IPS-18a (cell line): Measurements from ENCODE around the gene GDPD4.

ENCODE experiments used
- H3K27ac ChIP-seq: one replicate; pipeline ENCODE4 v1.5.1; 2013; ENCODE audit warnings: low read length
- H3K27me3 ChIP-seq: one replicate; pipeline ENCODE4 v1.6.1; 2013; ENCODE audit warnings: mild to moderate bottlenecking, low read length; ENCODE audit not compliant: control insufficient read depth, insufficient read depth
- H3K36me3 ChIP-seq: one replicate; pipeline ENCODE4 v1.6.1; 2013; ENCODE audit warnings: low read depth, low read length; ENCODE audit not compliant: control insufficient read depth
- H3K4me1 ChIP-seq: one replicate; pipeline ENCODE4 v1.6.1; 2013; ENCODE audit warnings: low read depth, low read length; ENCODE audit not compliant: control insufficient read depth
- H3K4me3 ChIP-seq: one replicate; pipeline ENCODE4 v1.5.1; 2013; ENCODE audit warnings: low read length
- H3K9ac ChIP-seq: one replicate; pipeline ENCODE4 v1.6.1; 2013; ENCODE audit warnings: mild to moderate bottlenecking, low read length, moderate library complexity
- H3K9me3 ChIP-seq: one replicate; pipeline ENCODE4 v1.6.1; 2013; ENCODE audit warnings: low read depth, low read length; ENCODE audit not compliant: control insufficient read depth

Gene GDPD4

DNA sequence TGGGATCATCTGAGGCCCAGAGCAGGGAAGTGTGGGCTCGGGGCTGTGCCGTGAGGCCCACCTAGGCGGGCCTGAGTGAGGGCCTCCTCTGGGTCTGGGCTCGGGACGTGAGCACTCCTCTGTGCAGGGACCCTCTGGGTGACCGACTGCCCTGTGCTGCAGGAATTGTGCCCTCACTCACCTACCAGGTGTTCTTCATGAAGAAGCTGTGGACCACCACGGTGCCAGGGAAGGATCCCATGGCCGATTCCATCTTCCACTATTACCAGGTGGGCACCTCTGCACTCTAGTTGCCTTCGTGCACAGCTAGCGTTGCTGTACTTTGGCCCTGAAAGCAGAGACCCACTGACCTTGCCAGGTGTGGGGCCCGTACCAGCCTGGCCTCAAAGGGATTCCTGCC, 93.0 kb downstream of the GDPD4 start:
- Histone ChIP-seq H3K9me3 (no peaks in the 10 kb centered on the region), H3K9ac (no peak overlapping the region), H3K4me1 (no peaks in the 10 kb centered on the region), H3K27me3 (no peaks in the 10 kb centered on the region), H3K4me3 (no peak overlapping the region), H3K27ac (no peak overlapping the region), H3K36me3 (no peaks in the 10 kb centered on the region)

DNA sequence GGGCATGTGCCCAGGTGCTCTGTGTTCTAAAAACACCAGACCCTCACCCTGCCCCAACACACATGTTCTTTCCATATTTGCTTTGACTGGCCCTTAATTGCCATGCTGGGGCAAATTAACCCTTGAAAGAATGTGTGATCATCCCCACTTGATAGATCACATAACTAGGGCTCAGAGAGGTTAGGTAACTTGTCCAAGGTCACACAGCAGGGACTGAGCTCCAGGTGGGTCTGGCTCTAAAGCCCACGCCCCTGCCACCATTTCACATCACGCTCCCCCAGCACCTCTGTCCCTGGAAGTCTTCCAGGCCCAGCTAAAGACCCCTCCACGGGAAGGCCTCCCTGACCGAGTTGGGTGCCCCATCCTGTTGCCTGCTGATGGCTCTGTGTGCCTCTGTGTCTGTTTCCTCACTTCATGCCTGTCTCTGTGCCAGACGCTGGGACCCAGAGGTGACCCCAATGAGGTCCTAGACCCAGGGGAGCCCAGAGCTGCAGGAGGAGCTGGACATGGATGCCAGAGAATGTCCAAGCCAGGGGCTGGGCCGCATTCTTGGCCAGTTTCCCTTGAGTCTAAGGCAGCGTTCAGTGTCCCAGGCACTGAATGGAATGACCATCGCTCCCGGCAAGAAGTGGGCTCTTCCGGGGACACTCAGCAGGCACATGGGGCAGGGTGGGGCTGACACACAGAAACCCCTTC, 93.7 kb downstream of the GDPD4 start:
- Histone ChIP-seq H3K36me3 (no peaks in the 10 kb centered on the region), H3K9ac (no peak overlapping the region), H3K27me3 (no peaks in the 10 kb centered on the region), H3K9me3 (no peaks in the 10 kb centered on the region), H3K4me3 (no peak overlapping the region), H3K27ac (no peak overlapping the region), H3K4me1 (no peaks in the 10 kb centered on the region)

DNA sequence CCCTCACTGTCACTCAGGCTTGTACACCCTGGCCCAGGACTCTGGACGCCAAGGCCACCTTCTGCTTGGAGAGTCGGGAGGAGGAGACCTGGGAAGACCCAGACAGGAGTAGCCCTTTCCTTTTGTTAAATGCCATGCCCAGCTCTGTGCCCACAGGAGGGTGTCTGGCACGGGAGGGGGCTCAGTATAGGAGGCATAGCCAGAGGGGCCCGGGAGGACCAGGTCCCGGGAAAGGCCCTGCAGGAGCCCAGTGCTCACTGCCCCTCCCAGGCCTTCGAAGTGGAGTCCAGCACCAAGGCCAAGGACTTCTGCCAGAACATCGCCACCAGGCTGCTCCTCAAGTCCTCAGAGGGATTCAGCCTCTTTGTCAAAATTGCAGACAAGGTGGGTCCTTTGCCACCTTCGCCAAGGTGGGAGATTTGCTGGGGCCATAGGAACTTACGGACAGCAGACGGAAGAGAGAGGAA, 94.4 kb downstream of the GDPD4 start:
- no peaks in the 10 kb centered on the region for H3K27me3 ChIP-seq
- no peaks in the 10 kb centered on the region for H3K9me3 ChIP-seq
- H3K4me3 ChIP-seq = no peak overlapping the region
- no peaks in the 10 kb centered on the region for H3K4me1 ChIP-seq
- no peak overlapping the region for H3K27ac ChIP-seq
- H3K9ac ChIP-seq = no peak overlapping the region
- H3K36me3 ChIP-seq = no peaks in the 10 kb centered on the region

DNA sequence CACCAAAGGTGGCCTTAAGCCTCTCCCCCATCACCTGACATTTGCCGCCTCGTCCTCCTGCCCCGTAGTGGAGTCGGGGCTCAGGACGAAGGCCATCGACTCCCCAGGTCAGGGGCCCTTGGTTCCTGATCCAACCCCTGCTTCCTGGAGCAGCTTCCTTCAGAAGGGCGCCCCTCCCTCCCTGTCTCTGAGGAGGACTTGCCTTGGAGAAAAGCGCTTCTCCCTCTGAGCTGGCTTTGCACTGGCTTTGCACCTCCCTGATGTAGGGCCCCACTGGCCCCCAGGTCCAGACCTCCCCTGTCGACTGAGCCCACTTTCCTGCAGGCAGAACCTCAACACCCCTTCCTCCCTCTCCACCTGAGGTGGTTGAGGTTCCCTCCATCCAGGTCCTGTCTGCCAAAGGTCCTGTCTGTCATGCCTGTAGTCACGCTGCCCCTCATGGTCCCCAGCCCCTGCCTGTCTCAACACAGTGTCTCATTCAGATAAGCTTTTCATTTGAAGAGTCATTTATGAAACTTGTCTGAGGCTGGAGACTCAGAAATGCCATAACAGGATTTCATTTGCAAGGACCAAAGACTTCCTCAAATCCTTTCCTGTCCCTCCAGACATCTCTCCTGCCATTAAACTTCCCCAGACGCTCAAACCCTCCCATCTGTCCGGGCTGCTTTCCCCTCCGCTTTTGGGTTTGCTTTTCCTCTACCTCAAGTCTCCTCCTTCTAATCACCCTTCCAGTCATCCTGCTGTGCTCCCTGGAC, 95.0 kb downstream of the GDPD4 start:
- Histone ChIP-seq H3K27ac (no peak overlapping the region), H3K4me1 (no peaks in the 10 kb centered on the region), H3K4me3 (no peak overlapping the region), H3K9ac (no peak overlapping the region), H3K27me3 (no peaks in the 10 kb centered on the region), H3K36me3 (no peaks in the 10 kb centered on the region), H3K9me3 (no peaks in the 10 kb centered on the region)

DNA sequence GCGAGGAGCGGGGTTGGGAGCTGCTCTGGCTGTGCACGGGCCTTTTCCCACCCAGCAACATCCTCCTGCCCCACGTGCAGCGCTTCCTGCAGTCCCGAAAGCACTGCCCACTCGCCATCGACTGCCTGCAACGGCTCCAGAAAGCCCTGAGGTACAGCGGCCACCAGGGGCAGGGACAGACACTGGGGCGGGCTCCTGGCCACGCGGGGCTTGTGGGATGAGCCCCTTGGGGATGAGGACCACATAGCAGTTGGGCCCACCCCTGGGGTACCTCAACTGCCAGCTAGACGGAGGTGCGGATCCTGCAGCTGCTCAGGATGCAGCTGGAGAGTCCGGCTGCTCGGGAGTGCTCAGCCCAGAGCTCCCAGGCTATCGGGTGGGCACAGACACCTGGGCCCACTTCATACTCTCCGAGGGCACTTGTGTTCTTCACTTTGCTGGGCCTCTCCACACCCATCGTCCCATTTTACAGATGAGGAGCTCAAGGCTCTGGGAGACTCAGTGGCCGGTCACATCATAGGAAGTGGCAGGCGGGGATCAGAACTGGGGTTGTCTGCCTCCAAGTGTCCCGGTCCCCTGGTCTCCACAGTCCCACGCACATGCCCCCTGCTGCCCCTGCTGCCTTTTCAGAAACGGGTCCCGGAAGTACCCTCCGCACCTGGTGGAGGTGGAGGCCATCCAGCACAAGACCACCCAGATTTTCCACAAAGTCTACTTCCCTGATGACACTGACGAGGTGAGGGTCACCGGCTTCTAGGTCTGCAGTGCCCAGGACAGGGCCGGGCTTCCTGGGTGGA, 95.8 kb downstream of the GDPD4 start:
- Histone ChIP-seq H3K27ac (no peak overlapping the region), H3K27me3 (no peaks in the 10 kb centered on the region), H3K9ac (no peak overlapping the region), H3K36me3 (no peaks in the 10 kb centered on the region), H3K4me1 (no peaks in the 10 kb centered on the region), H3K4me3 (no peak overlapping the region), H3K9me3 (no peaks in the 10 kb centered on the region)

DNA sequence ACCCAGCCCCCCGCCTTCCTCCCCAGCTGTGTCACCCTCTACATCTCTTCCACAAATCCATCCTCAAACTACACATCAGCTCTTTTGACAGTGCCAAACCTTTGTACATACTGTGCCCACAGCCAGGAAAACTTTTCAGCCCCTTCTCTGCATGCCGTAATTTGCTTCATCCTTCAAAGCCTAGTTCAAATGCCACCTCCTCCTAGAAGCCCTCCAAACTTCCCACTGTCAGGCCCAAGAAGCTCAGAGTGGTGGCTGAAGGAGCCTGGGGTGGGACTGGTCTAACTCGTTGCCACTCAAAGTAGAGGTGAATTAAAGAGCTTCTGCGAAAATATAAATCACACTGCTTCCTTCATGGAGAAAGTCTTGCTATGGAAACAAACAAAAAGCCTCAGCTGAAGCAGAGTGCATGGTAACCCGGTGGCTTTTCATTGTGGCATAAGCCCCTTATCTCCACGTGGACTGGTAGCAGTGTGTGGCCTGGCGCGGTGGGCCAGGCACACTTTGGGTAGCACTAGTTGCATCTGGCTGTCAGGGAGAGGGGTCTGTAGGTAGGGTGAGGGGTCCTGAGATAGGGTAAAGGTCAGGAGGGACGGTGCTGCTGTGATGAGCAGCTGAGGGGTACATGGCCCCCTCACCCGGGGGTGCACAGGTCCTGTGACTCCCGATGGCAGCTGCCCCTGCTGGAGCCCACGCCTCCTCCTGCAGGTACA, 96.6 kb downstream of the GDPD4 start:
- no peak overlapping the region for H3K9ac ChIP-seq
- H3K9me3 ChIP-seq = no peaks in the 10 kb centered on the region
- no peaks in the 10 kb centered on the region for H3K27me3 ChIP-seq
- no peak overlapping the region for H3K4me3 ChIP-seq
- no peaks in the 10 kb centered on the region for H3K36me3 ChIP-seq
- no peak overlapping the region for H3K27ac ChIP-seq
- H3K4me1 ChIP-seq = no peaks in the 10 kb centered on the region

DNA sequence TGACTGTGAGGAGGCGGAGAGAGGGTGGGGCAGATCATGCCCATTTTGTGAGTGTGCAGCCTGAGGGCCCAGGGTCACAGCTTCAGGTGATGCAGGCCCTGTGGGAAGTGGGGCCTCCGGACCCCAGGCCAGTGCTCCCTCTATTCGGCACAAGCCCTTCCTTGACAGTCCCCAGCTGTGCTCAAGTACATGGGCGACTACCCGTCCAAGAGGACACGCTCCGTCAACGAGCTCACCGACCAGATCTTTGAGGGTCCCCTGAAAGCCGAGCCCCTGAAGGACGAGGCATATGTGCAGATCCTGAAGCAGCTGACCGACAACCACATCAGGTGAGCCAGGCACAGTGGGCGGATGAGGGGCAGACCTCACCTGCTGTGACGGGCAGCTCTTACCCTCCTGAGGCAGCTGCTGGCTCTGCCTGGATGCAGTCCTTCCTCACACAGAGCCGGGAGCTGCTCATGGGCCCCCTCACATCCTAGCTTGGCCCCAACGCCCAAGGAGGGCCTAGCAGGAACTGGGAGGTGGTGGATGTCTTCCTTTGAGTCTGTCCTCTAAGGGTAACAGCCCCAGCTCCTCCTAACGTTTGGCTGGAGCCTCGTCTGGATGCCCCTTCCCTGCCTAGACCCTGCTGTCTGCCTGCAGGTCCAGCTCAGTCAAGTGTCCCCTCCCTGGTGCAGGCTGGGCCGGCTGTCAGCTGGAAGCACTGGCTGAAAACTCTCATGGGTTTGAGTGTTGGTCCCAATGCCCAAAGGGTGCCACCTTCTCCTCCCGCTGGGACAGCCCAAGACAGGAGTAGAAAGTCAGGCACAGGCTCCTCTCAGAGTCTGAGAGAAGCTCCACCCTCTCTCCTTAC, 97.4 kb downstream of the GDPD4 start:
- Histone ChIP-seq H3K4me1 (no peaks in the 10 kb centered on the region), H3K9ac (no peak overlapping the region), H3K27ac (no peak overlapping the region), H3K36me3 (no peaks in the 10 kb centered on the region), H3K27me3 (no peaks in the 10 kb centered on the region), H3K9me3 (no peaks in the 10 kb centered on the region), H3K4me3 (no peak overlapping the region)

DNA sequence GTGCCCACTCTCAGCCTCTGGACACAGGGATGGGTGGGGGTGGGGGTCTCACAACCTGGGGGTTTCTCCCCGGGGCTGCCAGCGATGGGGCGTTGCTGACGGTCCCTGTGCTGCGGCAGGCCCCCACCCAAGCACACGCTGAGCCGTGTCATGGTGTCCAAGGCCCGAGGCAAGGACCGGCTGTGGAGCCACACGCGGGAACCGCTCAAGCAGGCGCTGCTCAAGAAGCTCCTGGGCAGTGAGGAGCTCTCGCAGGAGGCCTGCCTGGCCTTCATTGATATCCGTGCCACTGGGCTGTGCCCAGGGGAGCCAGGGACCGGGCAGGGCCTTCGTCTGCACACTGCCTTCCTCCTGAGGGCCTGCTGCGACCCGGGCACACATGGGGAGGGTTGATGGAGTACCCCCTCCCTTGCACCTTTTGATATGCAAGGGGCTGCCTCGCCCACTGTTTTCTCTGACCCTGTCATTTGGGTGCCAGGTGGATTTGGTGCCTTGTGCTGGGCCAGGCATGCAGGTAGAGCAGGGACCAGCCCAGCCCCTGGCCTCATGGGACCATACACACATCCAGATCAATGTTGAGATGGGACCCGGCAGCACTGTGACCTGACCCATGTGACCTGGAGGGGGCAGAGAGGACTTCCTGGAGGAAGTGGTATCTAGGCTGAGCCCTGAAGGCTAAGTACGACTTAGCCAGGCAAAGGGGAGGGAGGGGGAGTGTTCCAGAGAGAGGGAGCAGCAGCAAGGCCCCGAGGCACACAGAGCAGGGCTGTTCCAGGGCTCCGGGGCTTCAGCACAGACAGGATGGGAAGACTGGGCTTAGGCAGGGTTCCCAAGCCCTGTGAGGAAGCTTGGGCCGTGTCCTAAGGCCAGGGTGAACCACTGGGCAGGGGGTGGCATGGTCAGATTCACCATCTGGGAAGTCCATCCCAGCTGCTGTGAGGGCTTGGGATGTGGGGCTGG, 98.3 kb downstream of the GDPD4 start:
- Histone ChIP-seq H3K27me3 (no peaks in the 10 kb centered on the region), H3K4me1 (no peaks in the 10 kb centered on the region), H3K9me3 (no peaks in the 10 kb centered on the region), H3K9ac (no peak overlapping the region), H3K27ac (no peak overlapping the region), H3K4me3 (no peak overlapping the region), H3K36me3 (no peaks in the 10 kb centered on the region)

DNA sequence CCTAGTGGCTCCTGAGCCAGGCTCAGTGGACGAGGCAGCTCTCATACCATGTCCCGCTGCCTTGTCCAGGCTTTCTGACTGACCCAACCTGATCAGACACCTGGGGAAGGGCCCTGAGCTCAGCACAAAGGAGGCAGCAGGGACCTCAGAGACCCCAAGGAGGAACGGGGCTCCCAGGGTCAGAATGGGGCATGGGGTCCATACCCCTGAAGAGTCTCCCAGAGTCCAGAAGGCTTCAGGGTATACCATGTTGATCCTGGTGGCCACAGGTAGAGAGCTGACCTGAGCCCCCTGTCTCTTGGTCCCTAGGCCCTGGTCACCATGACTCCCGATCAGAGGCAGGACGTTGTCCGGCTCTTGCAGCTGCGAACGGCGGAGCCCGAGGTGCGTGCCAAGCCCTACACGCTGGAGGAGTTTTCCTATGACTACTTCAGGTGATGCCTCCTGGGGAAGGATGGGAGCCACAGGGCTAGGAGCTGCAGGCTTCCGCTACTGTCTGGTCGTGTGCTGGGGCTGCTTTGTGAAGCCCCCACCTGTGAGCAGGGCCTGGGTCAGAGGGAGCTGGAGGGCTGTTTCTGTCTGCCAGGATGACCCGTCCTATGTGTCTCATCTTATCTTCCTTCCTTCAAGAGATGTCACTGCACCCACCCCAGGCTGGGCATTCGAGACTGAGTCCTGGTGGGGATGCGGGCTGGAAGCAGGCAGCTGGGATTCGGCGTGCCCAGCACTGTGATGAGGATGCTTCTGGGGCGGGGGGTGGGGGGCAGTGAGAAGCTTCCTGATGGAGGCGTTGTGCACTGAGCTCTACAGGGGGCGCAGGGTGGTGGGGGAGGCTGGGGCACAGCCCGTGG, 99.3 kb downstream of the GDPD4 start:
- Histone ChIP-seq H3K4me1 (no peaks in the 10 kb centered on the region), H3K4me3 (no peak overlapping the region), H3K9ac (no peak overlapping the region), H3K27ac (no peak overlapping the region), H3K27me3 (no peaks in the 10 kb centered on the region), H3K36me3 (no peaks in the 10 kb centered on the region), H3K9me3 (no peaks in the 10 kb centered on the region)
